SK-N-SH treated with all-trans-retinoic acid at 6 μM for 48 hours (cell line): ENCODE data around the gene UVRAG.
A peak's percentile ranks its signal among the peaks of the same experiment; 100 is the strongest.

Experiments
- ATAC-seq: fragments of 200-7000 bp; cut with Tn5 transposase; 3 replicates; pipeline ENCODE4 v1.9.1; 2020; ENCODE audit warnings: mild to moderate bottlenecking, moderate library complexity
- ARNTL ChIP-seq: fragments of 450-650 bp; formaldehyde crosslinking; IDR thresholded peaks from 2 replicates; pipeline ENCODE4 v1.5.0; 2020; ENCODE audit warnings: low read depth, mild to moderate bottlenecking, moderate library complexity, borderline replicate concordance
- BACH2 ChIP-seq: fragments of 250-450 bp; sonication (Bioruptor Pico); IDR thresholded peaks from 2 replicates; pipeline ENCODE4 v1.9.0; 2021; ENCODE audit warnings: mild to moderate bottlenecking, borderline replicate concordance
- CSDC2 ChIP-seq: fragments of 250-450 bp; sonication (Bioruptor Pico); IDR thresholded peaks from 2 replicates; pipeline ENCODE4 v1.5.0; 2020; ENCODE audit warnings: mild to moderate bottlenecking, moderate library complexity
- ISL1 ChIP-seq: fragments of 250-450 bp; sonication (Bioruptor Pico); IDR thresholded peaks from 2 replicates; pipeline ENCODE4 v2.1.2; 2022; ENCODE audit warnings: mild to moderate bottlenecking, moderate library complexity
- PPARA ChIP-seq: fragments of 250-450 bp; sonication (Bioruptor Pico); IDR thresholded peaks from 2 replicates; pipeline ENCODE4 v1.5.0; 2020; ENCODE audit warnings: mild to moderate bottlenecking, borderline replicate concordance
- SNAI2 ChIP-seq: fragments of 250-450 bp; sonication (Bioruptor Pico); IDR thresholded peaks from 2 replicates; pipeline ENCODE4 v1.5.0; 2020; ENCODE audit warnings: mild to moderate bottlenecking, moderate library complexity
- TCF4 ChIP-seq: fragments of 250-450 bp; sonication (Bioruptor Pico); IDR thresholded peaks from 2 replicates; pipeline ENCODE4 v1.8.0; 2021; ENCODE audit warnings: mild to moderate bottlenecking, moderate library complexity, borderline replicate concordance
- TOX ChIP-seq: fragments of 250-450 bp; sonication (Bioruptor Pico); IDR thresholded peaks from 2 replicates; pipeline ENCODE4 v1.8.0; 2021; ENCODE audit warnings: mild to moderate bottlenecking, moderate library complexity, borderline replicate concordance
- ZC3H10 ChIP-seq: fragments of 250-450 bp; sonication (Bioruptor Pico); IDR thresholded peaks from 2 replicates; pipeline ENCODE4 v1.5.1; 2021; ENCODE audit warnings: mild to moderate bottlenecking, moderate library complexity
- ZFP3 ChIP-seq: fragments of 250-450 bp; sonication (Bioruptor Pico); IDR thresholded peaks from 2 replicates; pipeline ENCODE4 v1.5.0; 2020; ENCODE audit warnings: mild to moderate bottlenecking, moderate library complexity
- ZFP30 ChIP-seq: fragments of 450-650 bp; formaldehyde crosslinking; IDR thresholded peaks from 2 replicates; pipeline ENCODE4 v1.5.0; 2022; ENCODE audit warnings: mild to moderate bottlenecking, moderate library complexity
- ZNF565 ChIP-seq: fragments of 450-650 bp; formaldehyde crosslinking; conservative IDR thresholded peaks from 2 replicates; pipeline ENCODE4 v1.5.0; 2020; ENCODE audit warnings: low read depth, mild to moderate bottlenecking, moderate library complexity
- ZNF70 ChIP-seq: fragments of 450-650 bp; formaldehyde crosslinking; IDR thresholded peaks from 2 replicates; pipeline ENCODE4 v1.5.0; 2020; ENCODE audit warnings: mild to moderate bottlenecking, moderate library complexity
- ZNF8 ChIP-seq: fragments of 450-650 bp; formaldehyde crosslinking; IDR thresholded peaks from 2 replicates; pipeline ENCODE4 v1.5.0; 2020; ENCODE audit warnings: mild to moderate bottlenecking, moderate library complexity
- TF ChIP-seq, protein P1 (sequence below): fragments of 250-450 bp; sonication (Bioruptor Pico); IDR thresholded peaks from 2 replicates; pipeline ENCODE4 v1.5.1; 2021; ENCODE audit warnings: mild to moderate bottlenecking, moderate library complexity
- TF ChIP-seq, protein P2 (sequence below): fragments of 250-450 bp; sonication (Bioruptor Pico); IDR thresholded peaks from 2 replicates; pipeline ENCODE4 v1.5.0; 2020; ENCODE audit warnings: mild to moderate bottlenecking, moderate library complexity
- TF ChIP-seq, protein P3 (sequence below): fragments of 250-450 bp; sonication (Bioruptor Pico); IDR thresholded peaks from 2 replicates; pipeline ENCODE4 v1.8.0; 2021; ENCODE audit warnings: low read depth, mild to moderate bottlenecking, moderate library complexity, borderline replicate concordance
- TF ChIP-seq, protein P4 (sequence below): fragments of 250-450 bp; sonication (Bioruptor Pico); IDR thresholded peaks from 2 replicates; pipeline ENCODE4 v1.5.1; 2020; ENCODE audit warnings: low read depth, mild to moderate bottlenecking, moderate library complexity
- TF ChIP-seq, protein P5 (sequence below): fragments of 250-450 bp; sonication (Bioruptor Pico); IDR thresholded peaks from 2 replicates; pipeline ENCODE4 v1.8.0; 2020; ENCODE audit warnings: mild to moderate bottlenecking, moderate library complexity, borderline replicate concordance

Gene UVRAG

DNA sequence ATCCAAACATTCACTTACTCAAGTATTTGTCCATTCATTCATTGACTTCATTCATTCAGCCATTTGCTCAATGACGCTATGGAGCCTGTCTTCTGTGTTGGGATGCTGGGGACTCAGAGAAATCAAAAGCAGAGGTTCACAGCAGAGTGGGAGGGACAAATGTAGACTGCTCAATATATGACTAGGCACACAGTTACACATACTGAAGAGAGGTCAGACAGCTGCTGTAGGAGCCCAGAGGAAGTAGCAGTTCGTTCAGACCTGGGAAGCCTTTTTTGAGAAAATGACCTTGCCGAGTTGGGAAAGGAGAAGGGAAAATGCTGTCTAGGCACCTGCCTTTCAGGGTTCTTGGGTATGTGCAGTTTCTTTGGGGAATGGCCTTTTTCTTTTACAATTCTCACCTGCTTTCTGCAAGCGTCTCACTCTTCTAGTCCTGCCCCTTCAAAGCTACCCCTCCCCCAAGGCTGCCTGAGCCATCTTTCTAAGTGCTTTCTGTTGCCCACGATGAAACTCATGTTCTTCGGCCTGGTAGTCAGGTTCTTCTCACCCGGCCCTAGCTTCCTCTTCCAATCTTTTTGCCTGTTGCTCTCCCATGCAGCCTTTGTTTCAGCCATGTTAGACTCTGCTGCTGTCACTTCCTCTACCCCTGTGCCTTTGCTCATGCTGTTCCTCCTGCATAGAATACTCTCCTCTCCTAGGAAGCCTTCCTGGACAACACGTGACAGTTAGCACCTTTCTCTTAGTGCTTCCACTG, 4.2 kb upstream of the UVRAG start (continued):
- TF ChIP-seq, protein P1, sequence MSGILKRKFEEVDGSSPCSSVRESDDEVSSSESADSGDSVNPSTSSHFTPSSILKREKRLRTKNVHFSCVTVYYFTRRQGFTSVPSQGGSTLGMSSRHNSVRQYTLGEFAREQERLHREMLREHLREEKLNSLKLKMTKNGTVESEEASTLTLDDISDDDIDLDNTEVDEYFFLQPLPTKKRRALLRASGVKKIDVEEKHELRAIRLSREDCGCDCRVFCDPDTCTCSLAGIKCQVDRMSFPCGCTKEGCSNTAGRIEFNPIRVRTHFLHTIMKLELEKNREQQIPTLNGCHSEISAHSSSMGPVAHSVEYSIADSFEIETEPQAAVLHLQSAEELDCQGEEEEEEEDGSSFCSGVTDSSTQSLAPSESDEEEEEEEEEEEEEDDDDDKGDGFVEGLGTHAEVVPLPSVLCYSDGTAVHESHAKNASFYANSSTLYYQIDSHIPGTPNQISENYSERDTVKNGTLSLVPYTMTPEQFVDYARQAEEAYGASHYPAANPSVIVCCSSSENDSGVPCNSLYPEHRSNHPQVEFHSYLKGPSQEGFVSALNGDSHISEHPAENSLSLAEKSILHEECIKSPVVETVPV (CRISPR knock-in tag) = no peak
- no peak for TF ChIP-seq CSDC2

DNA sequence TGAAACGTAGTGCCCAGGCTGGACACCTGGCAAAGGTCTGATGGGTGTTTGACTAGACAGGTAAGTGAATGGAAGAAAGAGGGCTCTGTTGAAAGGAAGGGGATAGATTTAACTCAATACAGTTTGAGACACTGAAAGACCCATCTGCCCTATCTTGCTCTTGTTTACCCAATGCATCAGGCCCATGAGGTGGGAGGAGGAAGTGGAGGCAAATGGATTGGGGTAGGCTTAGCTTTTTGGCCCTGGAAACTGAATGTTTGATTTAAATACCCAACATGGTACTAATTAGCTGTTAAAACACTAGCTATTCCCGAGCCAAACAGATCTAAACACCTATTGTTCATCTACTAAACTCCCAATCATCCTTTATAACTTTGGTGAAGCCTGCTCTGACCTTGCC, 3.5 kb upstream of the UVRAG start:
- TF ChIP-seq SNAI2 (no peak), BACH2 (CRISPR knock-in tag) (no peak), ZNF8 (CRISPR knock-in tag) (no peak)
- TF ChIP-seq, protein P2, sequence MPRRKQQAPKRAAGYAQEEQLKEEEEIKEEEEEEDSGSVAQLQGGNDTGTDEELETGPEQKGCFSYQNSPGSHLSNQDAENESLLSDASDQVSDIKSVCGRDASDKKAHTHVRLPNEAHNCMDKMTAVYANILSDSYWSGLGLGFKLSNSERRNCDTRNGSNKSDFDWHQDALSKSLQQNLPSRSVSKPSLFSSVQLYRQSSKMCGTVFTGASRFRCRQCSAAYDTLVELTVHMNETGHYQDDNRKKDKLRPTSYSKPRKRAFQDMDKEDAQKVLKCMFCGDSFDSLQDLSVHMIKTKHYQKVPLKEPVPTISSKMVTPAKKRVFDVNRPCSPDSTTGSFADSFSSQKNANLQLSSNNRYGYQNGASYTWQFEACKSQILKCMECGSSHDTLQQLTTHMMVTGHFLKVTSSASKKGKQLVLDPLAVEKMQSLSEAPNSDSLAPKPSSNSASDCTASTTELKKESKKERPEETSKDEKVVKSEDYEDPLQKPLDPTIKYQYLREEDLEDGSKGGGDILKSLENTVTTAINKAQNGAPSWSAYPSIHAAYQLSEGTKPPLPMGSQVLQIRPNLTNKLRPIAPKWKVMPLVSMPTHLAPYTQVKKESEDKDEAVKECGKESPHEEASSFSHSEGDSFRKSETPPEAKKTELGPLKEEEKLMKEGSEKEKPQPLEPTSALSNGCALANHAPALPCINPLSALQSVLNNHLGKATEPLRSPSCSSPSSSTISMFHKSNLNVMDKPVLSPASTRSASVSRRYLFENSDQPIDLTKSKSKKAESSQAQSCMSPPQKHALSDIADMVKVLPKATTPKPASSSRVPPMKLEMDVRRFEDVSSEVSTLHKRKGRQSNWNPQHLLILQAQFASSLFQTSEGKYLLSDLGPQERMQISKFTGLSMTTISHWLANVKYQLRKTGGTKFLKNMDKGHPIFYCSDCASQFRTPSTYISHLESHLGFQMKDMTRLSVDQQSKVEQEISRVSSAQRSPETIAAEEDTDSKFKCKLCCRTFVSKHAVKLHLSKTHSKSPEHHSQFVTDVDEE (CRISPR knock-in tag) = no peak
- no peak for ATAC-seq

DNA sequence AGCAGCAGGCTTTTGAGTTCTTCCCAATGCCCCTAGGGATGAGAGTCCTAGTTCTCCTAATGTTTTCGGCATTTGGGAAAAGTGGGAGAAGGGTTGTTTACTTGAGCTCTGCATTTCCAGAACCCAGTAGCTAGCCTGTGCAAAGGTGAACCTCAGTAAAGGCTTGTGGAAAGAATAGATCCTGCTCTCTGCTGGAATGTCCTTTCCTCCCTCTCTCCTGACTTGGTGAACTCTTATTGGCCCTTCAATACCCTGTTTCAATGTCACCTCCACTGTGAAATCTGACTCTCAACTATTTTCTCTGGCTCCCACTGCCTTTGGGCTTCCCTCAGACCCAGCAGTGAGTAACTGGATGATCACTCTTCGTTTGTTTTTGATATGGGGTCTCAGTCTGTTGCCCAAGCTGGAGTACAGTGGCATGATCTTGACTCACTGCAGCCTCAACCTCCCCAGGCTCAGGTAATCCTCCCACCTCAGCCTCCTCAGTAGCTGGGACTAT, 2.4 kb upstream of the UVRAG start:
- TF ChIP-seq BACH2 (CRISPR knock-in tag) (no peak), ZFP3 (CRISPR knock-in tag) (peak; percentile 95)

DNA sequence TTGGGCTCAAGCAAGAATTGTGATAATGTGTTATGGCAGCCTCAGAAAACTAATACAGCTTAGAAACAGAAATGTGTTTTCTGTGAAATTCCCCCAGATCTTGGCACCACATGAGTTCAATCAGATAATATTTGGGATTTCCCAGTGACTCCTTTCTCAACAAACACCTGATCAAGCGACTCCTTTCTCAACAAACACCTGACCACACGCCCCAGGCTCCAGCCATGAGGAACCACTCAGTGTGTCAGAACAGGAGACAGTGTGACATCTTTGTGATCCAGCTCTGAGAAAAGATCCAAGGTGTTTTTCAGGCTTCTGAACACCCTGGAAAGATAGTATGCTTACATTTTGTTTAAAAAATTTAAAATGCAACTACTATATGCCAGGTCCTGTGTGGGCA, 1.9 kb upstream of the UVRAG start:
- ATAC-seq = no peak
- TF ChIP-seq, protein P3, sequence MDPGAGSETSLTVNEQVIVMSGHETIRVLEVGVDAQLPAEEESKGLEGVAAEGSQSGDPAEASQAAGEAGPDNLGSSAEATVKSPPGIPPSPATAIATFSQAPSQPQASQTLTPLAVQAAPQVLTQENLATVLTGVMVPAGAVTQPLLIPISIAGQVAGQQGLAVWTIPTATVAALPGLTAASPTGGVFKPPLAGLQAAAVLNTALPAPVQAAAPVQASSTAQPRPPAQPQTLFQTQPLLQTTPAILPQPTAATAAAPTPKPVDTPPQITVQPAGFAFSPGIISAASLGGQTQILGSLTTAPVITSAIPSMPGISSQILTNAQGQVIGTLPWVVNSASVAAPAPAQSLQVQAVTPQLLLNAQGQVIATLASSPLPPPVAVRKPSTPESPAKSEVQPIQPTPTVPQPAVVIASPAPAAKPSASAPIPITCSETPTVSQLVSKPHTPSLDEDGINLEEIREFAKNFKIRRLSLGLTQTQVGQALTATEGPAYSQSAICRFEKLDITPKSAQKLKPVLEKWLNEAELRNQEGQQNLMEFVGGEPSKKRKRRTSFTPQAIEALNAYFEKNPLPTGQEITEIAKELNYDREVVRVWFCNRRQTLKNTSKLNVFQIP = no peak
- TF ChIP-seq, protein P4, sequence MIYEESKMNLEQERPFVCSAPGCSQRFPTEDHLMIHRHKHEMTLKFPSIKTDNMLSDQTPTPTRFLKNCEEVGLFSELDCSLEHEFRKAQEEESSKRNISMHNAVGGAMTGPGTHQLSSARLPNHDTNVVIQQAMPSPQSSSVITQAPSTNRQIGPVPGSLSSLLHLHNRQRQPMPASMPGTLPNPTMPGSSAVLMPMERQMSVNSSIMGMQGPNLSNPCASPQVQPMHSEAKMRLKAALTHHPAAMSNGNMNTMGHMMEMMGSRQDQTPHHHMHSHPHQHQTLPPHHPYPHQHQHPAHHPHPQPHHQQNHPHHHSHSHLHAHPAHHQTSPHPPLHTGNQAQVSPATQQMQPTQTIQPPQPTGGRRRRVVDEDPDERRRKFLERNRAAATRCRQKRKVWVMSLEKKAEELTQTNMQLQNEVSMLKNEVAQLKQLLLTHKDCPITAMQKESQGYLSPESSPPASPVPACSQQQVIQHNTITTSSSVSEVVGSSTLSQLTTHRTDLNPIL = no peak
- TF ChIP-seq ARNTL (CRISPR knock-in tag) (no peak), TCF4 (CRISPR knock-in tag) (no peak), PPARA (CRISPR knock-in tag) (no peak), SNAI2 (no peak), TOX (no peak)

More for the DNA sequence above, 2.4 kb upstream of the UVRAG start:
- ATAC-seq = no peak

DNA sequence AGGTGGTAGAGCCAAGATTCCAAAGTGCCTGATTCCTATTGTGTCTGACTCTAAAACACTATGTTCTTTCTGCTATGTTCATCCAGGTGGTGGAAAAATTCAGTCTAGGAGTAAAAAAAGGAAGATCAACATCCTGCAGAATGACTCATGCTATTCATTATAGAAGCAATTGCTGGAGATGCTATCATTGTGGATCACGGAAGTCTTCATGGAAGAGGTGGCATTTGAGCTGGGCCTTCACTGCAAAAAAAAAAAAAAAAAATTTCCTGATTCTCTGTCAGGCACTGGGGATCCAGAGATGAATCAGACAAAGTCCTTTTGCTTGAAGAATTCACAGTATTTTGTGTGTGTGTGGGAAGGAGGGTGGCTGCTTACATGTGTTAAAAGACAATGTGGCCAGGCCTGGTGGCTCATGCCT, 1.4 kb upstream of the UVRAG start:
- no peak for ATAC-seq
- TF ChIP-seq ZFP30 (CRISPR knock-in tag) = no peak
- no peak for TF ChIP-seq ZFP3 (CRISPR knock-in tag)
- TF ChIP-seq TCF4 (CRISPR knock-in tag) = no peak
- TF ChIP-seq ZNF8 (CRISPR knock-in tag) = no peak
- no peak for TF ChIP-seq ARNTL (CRISPR knock-in tag)
- no peak for TF ChIP-seq BACH2 (CRISPR knock-in tag)
- no peak for TF ChIP-seq TOX
- TF ChIP-seq CSDC2 = no peak
- TF ChIP-seq ZC3H10 = no peak
- TF ChIP-seq, all 23 proteins: peak for 0

DNA sequence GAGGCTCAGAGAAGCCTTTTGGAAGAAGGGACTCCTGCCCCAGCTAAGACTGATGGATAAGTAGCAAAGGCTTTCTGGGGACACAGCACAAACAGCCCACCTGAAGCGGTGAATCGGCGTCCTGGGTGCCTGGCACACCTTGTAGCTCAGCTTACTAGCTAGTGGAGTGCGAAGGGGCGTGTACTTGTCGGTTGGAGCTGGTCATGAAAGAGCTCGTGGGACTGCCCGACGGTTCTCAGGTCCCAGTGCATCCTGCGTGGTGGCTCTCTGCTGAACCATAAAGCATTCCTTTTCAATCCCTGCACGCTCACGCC, 690 bp upstream of the UVRAG start:
- peak; percentile 55 for ATAC-seq
- TF ChIP-seq ZNF565 (no peak), ZNF70 (CRISPR knock-in tag) (no peak), ZFP30 (CRISPR knock-in tag) (no peak), CSDC2 (no peak), BACH2 (CRISPR knock-in tag) (no peak), ZFP3 (CRISPR knock-in tag) (no peak), TOX (no peak), ISL1 (CRISPR knock-in tag) (no peak)
- TF ChIP-seq, protein P3 = no peak
- TF ChIP-seq, protein P5, sequence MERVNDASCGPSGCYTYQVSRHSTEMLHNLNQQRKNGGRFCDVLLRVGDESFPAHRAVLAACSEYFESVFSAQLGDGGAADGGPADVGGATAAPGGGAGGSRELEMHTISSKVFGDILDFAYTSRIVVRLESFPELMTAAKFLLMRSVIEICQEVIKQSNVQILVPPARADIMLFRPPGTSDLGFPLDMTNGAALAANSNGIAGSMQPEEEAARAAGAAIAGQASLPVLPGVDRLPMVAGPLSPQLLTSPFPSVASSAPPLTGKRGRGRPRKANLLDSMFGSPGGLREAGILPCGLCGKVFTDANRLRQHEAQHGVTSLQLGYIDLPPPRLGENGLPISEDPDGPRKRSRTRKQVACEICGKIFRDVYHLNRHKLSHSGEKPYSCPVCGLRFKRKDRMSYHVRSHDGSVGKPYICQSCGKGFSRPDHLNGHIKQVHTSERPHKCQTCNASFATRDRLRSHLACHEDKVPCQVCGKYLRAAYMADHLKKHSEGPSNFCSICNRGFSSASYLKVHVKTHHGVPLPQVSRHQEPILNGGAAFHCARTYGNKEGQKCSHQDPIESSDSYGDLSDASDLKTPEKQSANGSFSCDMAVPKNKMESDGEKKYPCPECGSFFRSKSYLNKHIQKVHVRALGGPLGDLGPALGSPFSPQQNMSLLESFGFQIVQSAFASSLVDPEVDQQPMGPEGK = no peak
- TF ChIP-seq, protein P1 (CRISPR knock-in tag) = no peak
